Measurements from ENCODE around the gene MFSD2A.

GRCh38 chr1:39925721-39926342, 29.1 kb upstream of the MFSD2A start:
- TF ChIP-seq POLR2AphosphoS5 (IDR thresholded peaks at IDR 0.05), result no peak
- no peak for TF ChIP-seq CTCF (IDR thresholded peaks at IDR 0.05)

All from transverse colon (tissue), 4 donors.